DLD1 (cell line): Measurements from ENCODE around the gene PABPC3.

Source experiments
- in situ Hi-C: cut with HindIII; loops from 2 replicates; pipeline ENCODE4 v1.10.0; 2017; ENCODE audit warnings: low sequenced_read_pairs

The PABPC3 gene

GRCh38 chr13:25110956-25111584 is 15.1 kb downstream of the PABPC3 start:
- in situ Hi-C loops: no loop called here

- in situ Hi-C loops: no loop called here
Observed at GRCh38 chr13:25111585-25111956, 15.6 kb downstream of the PABPC3 start.

GRCh38 chr13:25112695-25113255 is 16.8 kb downstream of the PABPC3 start:
- in situ Hi-C loops: no loop called here

GRCh38 chr13:25114220-25114619 is 18.3 kb downstream of the PABPC3 start:
- in situ Hi-C loops: no loop called here

GRCh38 chr13:25116044-25116443 is 20.1 kb downstream of the PABPC3 start:
- in situ Hi-C loops: no loop called here

- in situ Hi-C loops: no loop called here
Observed at GRCh38 chr13:25117312-25117711, 21.4 kb downstream of the PABPC3 start.

- in situ Hi-C loops: no loop called here
Observed at GRCh38 chr13:25118378-25118905, 22.5 kb downstream of the PABPC3 start.

- in situ Hi-C loops: no loop called here
Observed at GRCh38 chr13:25130944-25131343, 35.0 kb downstream of the PABPC3 start.

GRCh38 chr13:25131881-25132420 is 36.0 kb downstream of the PABPC3 start:
- in situ Hi-C loops: no loop called here

GRCh38 chr13:25132751-25133390 is 36.9 kb downstream of the PABPC3 start:
- in situ Hi-C loops: no loop called here

- in situ Hi-C loops: no loop called here
Observed at GRCh38 chr13:25135896-25136295, 40.0 kb downstream of the PABPC3 start.

GRCh38 chr13:25136880-25137787 is 41.2 kb downstream of the PABPC3 start:
- in situ Hi-C loops: no loop called here

- in situ Hi-C loops: no loop called here
Observed at GRCh38 chr13:25137788-25138115, 41.8 kb downstream of the PABPC3 start.

GRCh38 chr13:25141042-25141441 is 45.1 kb downstream of the PABPC3 start:
- in situ Hi-C loops: no loop called here

- in situ Hi-C loops: no loop called here
Observed at GRCh38 chr13:25143706-25144105, 47.8 kb downstream of the PABPC3 start.

- in situ Hi-C loops: no loop called here
Observed at GRCh38 chr13:25147638-25148401, 51.9 kb downstream of the PABPC3 start.

- in situ Hi-C loops: no loop called here
Observed at GRCh38 chr13:25148402-25148771, 52.5 kb downstream of the PABPC3 start.
